ENCODE measurements around the gene REN.

REN gene

DNA sequence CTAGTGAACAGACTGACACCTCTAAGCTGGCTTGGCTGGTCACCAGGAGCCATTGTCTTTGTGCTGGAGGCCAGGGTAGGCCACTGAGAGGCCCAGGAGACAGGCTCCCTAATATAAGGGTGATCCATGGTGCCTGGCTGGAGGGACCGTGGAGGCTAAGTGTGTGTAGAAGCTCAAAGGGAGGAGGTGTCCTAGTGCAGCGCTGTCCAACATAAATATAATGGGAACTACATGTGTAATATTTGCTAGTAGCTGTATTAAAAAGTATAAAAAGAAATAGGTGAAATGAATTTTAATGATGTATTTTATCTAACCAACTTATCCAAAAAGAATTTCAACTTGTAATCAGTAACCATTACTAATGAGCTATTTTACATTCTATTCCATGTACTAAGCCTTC lies 58.2 kb downstream of the REN start:
- DNase-seq (ENCODE audit: low read depth), result no peak

GRCh38 chr1:204106825-204107224 lies 59.3 kb downstream of the REN start:
- no peak for DNase-seq (ENCODE audit: low read depth)

GRCh38 chr1:204105131-204105515 lies 61.0 kb downstream of the REN start:
- no peak for DNase-seq (ENCODE audit: low read depth)

All from activated T-cell treated with anti-CD3 and anti-CD28 coated beads for 24 hours (primary cell).